GM19025 (cell line): Measurements from ENCODE around the gene RAI1.

Source experiments
- ATAC-seq: cut with Tn5 transposase; IDR thresholded peaks from one replicate; pipeline ENCODE4 v1.9.1; 2021; ENCODE audit warnings: mild to moderate bottlenecking, low read depth, moderate library complexity; ENCODE audit not compliant: unreplicated experiment

The RAI1 gene

GRCh38 chr17:17779015-17779611, 97.9 kb downstream of the RAI1 start:
- no peak for ATAC-seq

GRCh38 chr17:17780922-17781590, 99.8 kb downstream of the RAI1 start:
- ATAC-seq: no peak

- ATAC-seq: no peak
Observed at GRCh38 chr17:17781591-17782496, 100.6 kb downstream of the RAI1 start.

GRCh38 chr17:17782523-17783115, 101.4 kb downstream of the RAI1 start:
- ATAC-seq: peak; percentile 12

- peak; percentile 40 for ATAC-seq
Observed at GRCh38 chr17:17783116-17783824, 102.0 kb downstream of the RAI1 start.

GRCh38 chr17:17783825-17784656, 102.8 kb downstream of the RAI1 start:
- ATAC-seq: no peak

- no peak for ATAC-seq
Observed at GRCh38 chr17:17784657-17785267, 103.5 kb downstream of the RAI1 start.

- no peak for ATAC-seq
Observed at GRCh38 chr17:17785407-17785806, 104.1 kb downstream of the RAI1 start.

GRCh38 chr17:17786998-17787397, 105.7 kb downstream of the RAI1 start:
- no peak for ATAC-seq

- no peak for ATAC-seq
Observed at GRCh38 chr17:17787568-17787967, 106.3 kb downstream of the RAI1 start.

GRCh38 chr17:17788967-17789366, 107.7 kb downstream of the RAI1 start:
- ATAC-seq: no peak

GRCh38 chr17:17789410-17789809, 108.2 kb downstream of the RAI1 start:
- ATAC-seq: no peak

- no peak for ATAC-seq
Observed at GRCh38 chr17:17789828-17790636, 108.8 kb downstream of the RAI1 start.

- ATAC-seq: no peak
Observed at GRCh38 chr17:17790637-17791464, 109.6 kb downstream of the RAI1 start.

GRCh38 chr17:17792037-17792550, 110.8 kb downstream of the RAI1 start:
- ATAC-seq: no peak

- no peak for ATAC-seq
Observed at GRCh38 chr17:17792551-17793377, 111.5 kb downstream of the RAI1 start.
